NCI-H2227 (cell line): Measurements from ENCODE around the gene HSPG2.
"Not testable (repeated sequence)": the region's sequence is repeated elsewhere in the genome, so short reads cannot be mapped to it uniquely, and the experiment has no call there.

Source experiments
- DNase-seq: peaks from one replicate; lab custom pipeline; 2025; ENCODE audit not compliant: unreplicated experiment; lab: John Stamatoyannopoulos, UW

The HSPG2 gene

DNA sequence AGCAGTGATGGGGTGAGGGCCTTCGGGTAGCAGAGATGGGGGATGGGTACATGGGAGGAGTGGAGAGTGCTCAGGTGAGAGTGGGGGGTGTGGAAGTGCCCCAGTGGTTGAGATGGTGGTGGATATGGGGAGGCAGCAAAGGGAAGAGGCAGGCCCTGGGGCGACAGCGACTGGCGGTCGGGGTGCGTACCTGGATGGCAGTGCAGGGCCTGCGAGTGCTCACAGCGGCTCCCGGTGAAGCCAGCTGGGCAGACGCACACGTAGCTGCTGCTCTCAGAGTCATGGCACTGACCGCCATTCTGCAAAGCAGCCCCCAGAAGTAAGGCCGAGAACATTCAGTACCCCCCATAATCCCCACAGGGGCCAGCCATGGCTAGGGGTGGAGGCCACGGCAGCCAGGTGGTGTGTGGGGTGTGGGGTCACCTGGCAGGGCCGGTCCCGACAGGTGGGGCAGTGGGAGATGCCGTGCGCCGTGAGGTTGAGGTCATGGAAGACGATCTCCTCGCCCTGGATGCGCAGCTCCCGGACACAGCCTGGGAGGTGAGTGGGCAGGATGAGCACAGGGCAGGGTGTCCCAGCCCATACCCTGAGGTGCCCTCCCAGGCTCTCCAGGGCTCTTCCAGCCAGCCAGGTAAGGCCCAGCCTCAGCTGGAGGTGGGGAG lies 106.2 kb downstream of the HSPG2 start:
- no peak for DNase-seq

GRCh38 chr1:21829294-21829693 lies 107.8 kb downstream of the HSPG2 start:
- no peak for DNase-seq

- no peak for DNase-seq
Observed at GRCh38 chr1:21828506-21829210, 108.5 kb downstream of the HSPG2 start.

DNA sequence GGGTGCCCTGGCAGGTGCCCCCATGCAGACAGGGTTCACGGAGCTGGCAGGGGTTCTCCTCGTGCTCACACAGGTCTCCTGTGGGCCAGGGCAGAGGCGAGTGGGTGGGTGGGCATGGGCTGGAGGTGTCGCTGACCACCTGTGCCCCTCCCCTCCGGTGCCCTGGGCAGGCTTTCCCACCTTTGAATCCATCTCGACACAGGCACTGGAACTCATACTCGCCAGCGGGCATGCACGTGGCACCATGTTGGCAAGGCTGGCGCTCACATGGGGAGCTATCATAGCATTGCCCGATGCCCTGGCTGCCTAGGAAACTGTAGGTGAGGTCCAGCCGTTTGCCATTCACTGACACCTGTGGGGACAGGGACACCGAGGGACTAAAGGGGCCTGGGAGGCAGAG lies 109.0 kb downstream of the HSPG2 start:
- DNase-seq: no peak

DNA sequence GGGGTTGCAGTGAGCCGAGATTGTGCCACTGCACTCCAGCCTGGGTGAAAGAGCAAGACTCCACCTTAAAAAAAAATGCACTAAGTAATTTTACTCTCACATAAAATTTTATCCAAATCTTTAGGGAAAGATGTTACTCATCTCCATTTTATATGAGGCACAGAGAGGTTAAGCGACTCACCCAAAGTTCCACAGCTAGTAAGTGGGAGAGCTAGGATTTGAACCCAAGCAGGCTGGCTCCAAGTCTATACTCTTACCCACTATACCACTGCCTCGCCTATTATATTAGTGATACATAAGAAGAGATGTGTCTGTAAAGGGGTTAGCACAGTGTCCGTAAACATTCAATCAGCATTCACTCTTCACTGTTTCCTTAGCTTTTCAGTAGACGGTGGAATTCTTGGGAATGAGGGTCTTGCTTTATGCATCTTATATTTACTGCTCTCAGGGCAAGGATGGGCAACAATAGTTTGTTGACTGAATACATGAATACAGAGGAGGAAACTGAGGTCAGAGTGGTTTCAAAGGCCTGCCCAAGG lies 109.9 kb downstream of the HSPG2 start:
- DNase-seq: no peak

DNA sequence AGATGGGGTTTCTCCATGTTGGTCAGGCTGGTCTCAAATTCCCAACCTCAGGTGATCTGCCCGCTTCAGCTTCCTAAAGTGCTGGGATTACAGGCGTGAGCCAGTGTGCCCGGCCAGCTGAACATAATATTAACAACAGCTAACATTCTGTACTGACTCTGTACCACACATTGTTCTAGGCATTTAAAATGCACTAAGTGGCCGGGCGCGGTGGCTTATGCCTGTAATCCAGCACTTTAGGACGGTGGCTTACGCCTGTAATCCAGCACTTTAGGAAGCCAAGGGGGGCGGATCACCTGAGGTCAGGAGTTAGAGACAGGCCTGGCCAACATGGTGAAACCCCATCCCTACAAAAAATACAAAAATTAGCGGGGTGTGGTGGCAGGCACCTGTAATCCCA lies 110.4 kb downstream of the HSPG2 start:
- not testable (repeated sequence) for DNase-seq

- no peak for DNase-seq
Observed at GRCh38 chr1:21825393-21825792, 111.7 kb downstream of the HSPG2 start.

GRCh38 chr1:21824926-21825325 lies 112.2 kb downstream of the HSPG2 start:
- no peak for DNase-seq

- no peak for DNase-seq
Observed at GRCh38 chr1:21823980-21824702, 113.0 kb downstream of the HSPG2 start.

GRCh38 chr1:21823206-21823979 lies 113.7 kb downstream of the HSPG2 start:
- no peak for DNase-seq

DNA sequence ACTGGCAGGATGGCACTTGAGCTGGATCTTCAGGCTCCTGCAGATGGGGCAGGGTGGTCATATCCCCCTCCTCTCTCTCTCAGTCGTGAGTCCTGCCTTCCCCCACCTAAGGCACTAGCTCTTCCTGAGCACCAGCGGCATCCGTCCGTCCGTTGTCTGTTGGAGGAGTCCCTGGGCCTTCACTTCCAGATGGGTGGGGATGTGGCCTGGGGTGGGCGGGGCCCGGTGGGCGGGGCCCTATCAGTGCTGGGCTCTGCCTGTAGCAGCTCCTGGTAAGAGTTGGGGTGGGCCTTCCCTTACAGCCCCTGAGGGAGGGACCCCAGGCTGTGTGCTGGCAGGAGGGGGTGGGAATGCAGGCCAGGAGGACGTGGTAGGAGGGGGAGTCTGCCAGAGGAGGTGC lies 114.8 kb downstream of the HSPG2 start:
- DNase-seq: no peak

DNA sequence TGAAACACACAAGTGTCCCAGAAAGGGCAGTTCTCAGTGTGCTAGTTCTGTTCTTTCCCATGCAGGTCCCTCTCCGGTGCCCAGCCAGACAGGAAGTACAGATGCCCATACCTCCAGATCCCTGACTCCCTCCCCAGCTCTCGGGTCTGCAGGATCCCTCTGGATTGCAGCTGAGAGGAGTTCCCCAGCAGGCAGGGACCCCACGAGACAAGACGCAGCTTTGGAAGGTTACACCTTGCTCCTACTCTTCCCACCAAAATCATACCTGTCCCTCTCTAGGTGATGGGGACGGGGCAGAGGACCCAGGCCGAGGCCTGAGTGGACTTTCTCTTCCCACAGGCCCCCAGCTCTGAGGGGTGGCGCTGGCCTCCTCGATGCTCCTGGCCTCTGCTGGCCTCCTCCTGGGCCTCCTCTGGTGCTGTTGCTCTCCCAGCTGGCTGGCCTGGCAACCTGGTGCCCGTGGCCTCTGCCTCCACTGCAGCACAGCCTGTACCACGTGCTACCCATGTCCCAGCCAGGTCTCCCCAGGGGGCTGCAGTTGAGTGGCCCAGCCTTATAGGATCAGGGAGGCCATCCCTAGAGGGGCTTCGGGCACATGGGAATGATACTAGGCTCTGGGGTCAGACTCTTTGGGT lies 115.6 kb downstream of the HSPG2 start:
- no peak for DNase-seq

- DNase-seq: no peak
Observed at GRCh38 chr1:21820597-21821232, 116.4 kb downstream of the HSPG2 start.

DNA sequence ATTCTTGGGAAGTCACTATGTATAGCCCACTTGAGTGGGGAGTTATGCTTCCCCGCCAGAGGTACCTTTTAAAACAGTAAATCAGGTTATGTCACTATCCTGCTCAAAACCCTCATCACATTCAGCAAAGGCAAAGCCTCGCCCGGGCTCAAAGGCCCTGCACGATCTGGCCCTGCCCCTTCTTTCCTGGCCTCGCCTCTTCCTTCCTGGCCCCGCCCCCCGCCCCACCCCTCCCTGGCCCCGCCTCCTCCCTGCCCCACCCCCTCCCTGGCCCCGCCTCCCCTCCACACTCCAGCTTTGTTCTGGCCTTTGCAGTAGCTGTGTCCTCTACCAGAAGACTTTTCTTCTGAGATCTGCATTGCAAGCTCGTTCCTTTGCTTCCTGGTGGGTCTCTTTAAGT lies 118.5 kb downstream of the HSPG2 start:
- no peak for DNase-seq

- DNase-seq: no peak
Observed at GRCh38 chr1:21816602-21817302, 120.4 kb downstream of the HSPG2 start.

DNA sequence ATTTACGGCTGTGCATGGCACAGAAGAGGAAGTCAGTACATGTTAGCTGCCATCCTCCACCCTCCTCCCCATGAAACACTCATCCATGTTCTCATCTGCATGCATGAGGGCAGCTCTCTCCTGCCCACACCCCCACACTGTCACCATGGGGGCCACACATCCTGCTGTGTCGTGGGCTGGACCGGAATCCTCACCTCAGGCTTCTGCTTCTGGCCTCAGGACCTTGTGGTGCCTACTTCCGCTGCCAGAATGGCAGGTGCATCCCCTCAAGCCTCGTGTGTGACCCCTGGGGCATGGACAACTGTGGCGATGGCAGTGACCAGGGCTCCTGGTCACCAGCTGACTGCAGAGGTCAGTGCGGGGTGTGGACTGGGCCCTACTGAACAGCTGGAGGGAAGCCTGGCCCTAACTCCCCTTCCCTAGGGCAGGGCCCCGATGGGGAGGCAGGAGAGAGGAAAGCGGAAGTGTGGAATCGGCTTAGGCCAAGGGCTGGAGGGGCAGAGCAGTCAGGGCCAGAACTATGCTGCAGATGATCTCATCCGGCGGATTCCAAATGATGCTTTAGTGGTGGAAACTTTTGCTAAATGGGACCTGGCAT lies 121.3 kb downstream of the HSPG2 start:
- DNase-seq: no peak

DNA sequence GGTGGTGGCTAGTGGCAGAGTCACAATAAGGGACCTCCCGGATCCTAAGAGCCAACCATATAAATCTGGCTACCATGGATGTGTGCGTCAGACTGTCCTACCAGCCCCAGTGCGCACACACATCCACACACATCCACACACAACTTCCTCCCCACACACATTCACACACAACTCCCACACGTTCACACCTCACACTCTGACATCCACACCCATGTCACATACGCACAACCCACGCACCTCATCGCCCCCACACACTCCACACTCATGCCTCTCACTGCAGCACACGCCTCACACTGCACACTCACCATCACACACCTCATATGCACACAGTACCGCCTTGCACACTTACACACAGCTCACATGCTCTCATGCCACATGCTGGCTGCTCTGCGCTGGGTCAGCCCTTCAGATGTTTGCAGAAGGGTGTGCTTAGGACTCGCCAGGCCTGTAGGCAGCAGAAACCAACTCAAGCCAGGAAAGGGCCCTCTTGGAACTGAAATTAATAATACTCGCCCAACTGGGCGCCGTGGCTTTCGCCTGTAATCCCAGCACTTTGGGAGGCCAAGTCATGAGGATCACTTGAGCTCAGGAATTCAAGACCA lies 122.0 kb downstream of the HSPG2 start:
- no peak for DNase-seq

DNA sequence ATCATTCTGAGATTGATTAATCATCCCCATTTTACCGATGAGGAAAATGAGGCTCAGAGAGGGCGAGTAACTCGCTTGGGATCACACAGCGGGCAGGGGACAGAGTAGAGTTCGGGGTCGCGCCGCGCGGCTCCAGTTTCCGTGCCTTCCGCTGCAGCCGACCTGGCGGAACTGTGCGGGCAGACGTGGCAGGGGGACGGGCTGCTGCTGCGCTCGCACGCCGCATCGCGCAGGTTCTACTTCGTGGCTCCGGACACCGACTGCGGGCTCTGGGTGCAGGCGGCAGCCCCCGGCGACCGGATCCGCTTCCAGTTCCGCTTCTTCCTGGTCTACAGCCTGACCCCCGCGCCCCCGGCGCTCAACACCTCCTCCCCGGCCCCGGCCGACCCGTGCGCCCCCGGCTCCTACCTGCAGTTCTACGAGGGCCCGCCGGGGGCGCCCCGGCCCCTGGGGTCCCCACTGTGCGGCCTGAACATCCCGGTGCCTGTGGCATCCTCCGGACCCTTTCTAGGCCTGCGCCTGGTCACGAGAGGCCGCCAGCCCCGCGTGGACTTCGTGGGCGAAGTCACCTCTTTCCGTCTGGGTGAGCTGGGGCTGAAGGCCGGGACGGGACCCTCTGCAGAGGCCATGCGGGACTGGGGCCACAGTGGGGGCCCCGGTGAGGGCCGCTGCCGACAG lies 122.7 kb downstream of the HSPG2 start:
- DNase-seq: no peak
